GM23338 (cell line): Measurements from ENCODE around the gene GHRL.

ENCODE experiments used
- CREB1 ChIP-seq: fragments of 250-450 bp; sonication (Bioruptor Pico); IDR thresholded peaks from 2 replicates; pipeline ENCODE4 v1.5.0; 2020; ENCODE audit warnings: low read depth, mild to moderate bottlenecking, moderate library complexity
- ETS1 ChIP-seq: IDR thresholded peaks from 2 replicates; pipeline ENCODE4 v1.6.1; 2016; ENCODE audit warnings: antibody characterized with exemption
- EZH2 ChIP-seq: fragments of 200-600 bp; sonication (generic); IDR thresholded peaks from one replicate; pipeline ENCODE4 v1.8.0; 2017; ENCODE audit warnings: antibody characterized with exemption, mild to moderate bottlenecking, low read depth; ENCODE audit not compliant: unreplicated experiment
- EZH2phosphoT487 ChIP-seq: fragments of 200-600 bp; sonication (generic); IDR thresholded peaks from one replicate; pipeline ENCODE4 v1.8.1; 2018; ENCODE audit warnings: antibody characterized with exemption; ENCODE audit not compliant: unreplicated experiment
- JUNB ChIP-seq: IDR thresholded peaks from one replicate; pipeline ENCODE4 v1.6.1; 2016; ENCODE audit warnings: antibody characterized with exemption; ENCODE audit not compliant: unreplicated experiment
- POLR2AphosphoS5 ChIP-seq: IDR thresholded peaks from 2 replicates; pipeline ENCODE4 v1.6.1; 2016; ENCODE audit warnings: antibody characterized with exemption, low read depth
- REST ChIP-seq: IDR thresholded peaks from one replicate; pipeline ENCODE4 v1.6.1; 2018; ENCODE audit warnings: antibody characterized with exemption; ENCODE audit not compliant: unreplicated experiment
- ZNF331 ChIP-seq: fragments of 250-450 bp; sonication (Bioruptor Pico); IDR thresholded peaks from 2 replicates; pipeline ENCODE4 v1.5.0; 2020; ENCODE audit warnings: low read depth, mild to moderate bottlenecking, moderate library complexity
- TF ChIP-seq, protein P1 (sequence below), 2 experiments: fragments of 200-600 bp in 1 of 2; sonication (generic) in 1 of 2; conservative IDR thresholded peaks; 2 replicates each; pipeline versions ENCODE4 v1.5.1 to v1.6.1; 2016 to 2017; ENCODE audit warnings: antibody characterized with exemption in 2 of 2, low read depth in 2 of 2, mild to moderate bottlenecking in 2 of 2, moderate library complexity in 1 of 2

- no peak for TF ChIP-seq REST
- TF ChIP-seq, protein P1, sequence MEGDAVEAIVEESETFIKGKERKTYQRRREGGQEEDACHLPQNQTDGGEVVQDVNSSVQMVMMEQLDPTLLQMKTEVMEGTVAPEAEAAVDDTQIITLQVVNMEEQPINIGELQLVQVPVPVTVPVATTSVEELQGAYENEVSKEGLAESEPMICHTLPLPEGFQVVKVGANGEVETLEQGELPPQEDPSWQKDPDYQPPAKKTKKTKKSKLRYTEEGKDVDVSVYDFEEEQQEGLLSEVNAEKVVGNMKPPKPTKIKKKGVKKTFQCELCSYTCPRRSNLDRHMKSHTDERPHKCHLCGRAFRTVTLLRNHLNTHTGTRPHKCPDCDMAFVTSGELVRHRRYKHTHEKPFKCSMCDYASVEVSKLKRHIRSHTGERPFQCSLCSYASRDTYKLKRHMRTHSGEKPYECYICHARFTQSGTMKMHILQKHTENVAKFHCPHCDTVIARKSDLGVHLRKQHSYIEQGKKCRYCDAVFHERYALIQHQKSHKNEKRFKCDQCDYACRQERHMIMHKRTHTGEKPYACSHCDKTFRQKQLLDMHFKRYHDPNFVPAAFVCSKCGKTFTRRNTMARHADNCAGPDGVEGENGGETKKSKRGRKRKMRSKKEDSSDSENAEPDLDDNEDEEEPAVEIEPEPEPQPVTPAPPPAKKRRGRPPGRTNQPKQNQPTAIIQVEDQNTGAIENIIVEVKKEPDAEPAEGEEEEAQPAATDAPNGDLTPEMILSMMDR (conservative IDR thresholded peaks at IDR 0.05; ENCODE audit: low read depth in 2 of 2): no peak
- no peak for TF ChIP-seq POLR2AphosphoS5
- no peak for TF ChIP-seq EZH2phosphoT487
- TF ChIP-seq ETS1: no peak
- TF ChIP-seq EZH2: no peak
- no peak for TF ChIP-seq CREB1 (CRISPR knock-in tag)
- no peak for TF ChIP-seq ZNF331
- no peak for TF ChIP-seq JUNB
These were observed 49.2 kb upstream of the GHRL start for GRCh38 chr3:10341901-10342398.
